Tibial nerve (tissue), 3 donors: ENCODE results near the gene POLD4.

ENCODE experiments used
- CTCF ChIP-seq, 5 experiments: fragments of 200-600 bp in 3 of 5; fragments of 450-650 bp in 2 of 5; sonication (generic) in 3 of 5; IDR thresholded peaks; one replicate each; pipeline ENCODE4 v1.5.1; 2016 to 2019; ENCODE audit warnings: antibody characterized with exemption in 5 of 5, mild to moderate bottlenecking in 3 of 5, moderate library complexity in 2 of 5
- POLR2A ChIP-seq, 2 donors: fragments of 450-650 bp; IDR thresholded peaks; one replicate each; pipeline ENCODE4 v1.6.1; 2017; ENCODE audit warnings: antibody characterized with exemption in 2 of 2, mild to moderate bottlenecking in 2 of 2, moderate library complexity in 2 of 2

GRCh38 chr11:67315325-67315909 is 37.9 kb downstream of the POLD4 start:
- TF ChIP-seq CTCF (IDR thresholded peaks at IDR 0.05), result no peak
- TF ChIP-seq POLR2A (IDR thresholded peaks at IDR 0.05), result no peak
